ENCODE measurements around the gene PKNOX2. TPM values are rescaled to one million over a fixed set of nuclear protein-coding genes. Genes with fewer than 3 reads are reported as not detected.

The PKNOX2 gene
- total and polyA plus RNA-seq, 2 of the 4 experiments (the other 2 are of a cell fraction): 0.72 to 2.3 TPM

- 87% methylated on average over 7 of the region's 8 CpGs; no CpG with 5 or more reads in 1 of the 2 experiments for WGBS, 2 experiments (ENCODE audit: extremely low coverage in 2 of 2, insufficient read length in 1 of 2)
- Histone ChIP-seq H3K23ac (ENCODE audit: low read depth, low read length) (no peak overlapping the region), H3K9ac (ENCODE audit: low read depth, low read length) (no peak overlapping the region), H3K4me3 (ENCODE audit: insufficient read depth, low read depth, low read length) (no peak overlapping the region), H3K4me1 (ENCODE audit: control insufficient read depth, insufficient read depth, low read length) (no peaks in the 10 kb centered on the region), H3K4ac (ENCODE audit: low read depth, low read length) (no peak overlapping the region), H2AK5ac (ENCODE audit: low read depth, low read length) (no peak overlapping the region), H3K4me2 (ENCODE audit: low read depth, low read length) (no peak overlapping the region), H4K91ac (ENCODE audit: insufficient read depth, low read depth, low read length) (no peak overlapping the region), H2BK5ac (ENCODE audit: low read depth, low read length, poor library complexity, severe bottlenecking) (no peak overlapping the region), H2BK20ac (ENCODE audit: low read depth, low read length) (no peak overlapping the region), H2AK9ac (replicated peaks; ENCODE audit: low read depth, low read length, poor library complexity) (no peak overlapping the region), H4K20me1 (ENCODE audit: insufficient read depth, low read length) (no peaks in the 10 kb centered on the region), H2BK15ac (ENCODE audit: low read depth, low read length) (no peak overlapping the region), H3K27ac (ENCODE audit: insufficient read depth, low read length) (no peak overlapping the region), H3K9me3 (ENCODE audit: control insufficient read depth, insufficient read depth, low read length) (no peaks in the 10 kb centered on the region), H4K8ac (ENCODE audit: low read depth in 2 of 2, low read length in 2 of 2) (no peak overlapping the region), H3K14ac (replicated peaks; ENCODE audit: low read depth, low read length) (no peak overlapping the region), H3K27me3 (ENCODE audit: control insufficient read depth, insufficient read depth, low read length) (peaks cover 5% of the 10 kb centered on the region), H3K79me1 (ENCODE audit: low read depth in 1 of 2, low read length in 2 of 2) (no peaks in the 10 kb centered on the region), H4K5ac (ENCODE audit: low read depth, low read length) (no peak overlapping the region), H3K18ac (ENCODE audit: low read depth, low read length) (no peak overlapping the region), H3K56ac (ENCODE audit: extremely low read depth, insufficient read depth, low read length) (no peak overlapping the region), H3K36me3 (ENCODE audit: control insufficient read depth, insufficient read depth, low read length) (no peaks in the 10 kb centered on the region), H2BK120ac (ENCODE audit: low read depth, low read length) (no peak overlapping the region), H3K9me1 (ENCODE audit: insufficient read depth, low read length) (no peaks in the 10 kb centered on the region; the same call in 1 of the 2 replicates), H2AFZ (replicated peaks; ENCODE audit: low read length, poor library complexity) (no peak overlapping the region)
- ChIA-PET CTCF (no interaction called here), POLR2A (ENCODE audit: unreplicated experiment) (no interaction called here)
- in situ Hi-C loops (cut with MboI; ENCODE audit: low sequenced_read_pairs): no loop called here
- DNase-seq (no peak), ATAC-seq (ENCODE audit: low read depth) (no peak)
- intact Hi-C loops (cut with micrococcal nuclease): no loop called here
- dilution Hi-C loops (cut with HindIII; ENCODE audit: low sequenced_read_pairs, unreplicated experiment): no loop called here
- no peak for TF ChIP-seq MAZ (IDR thresholded peaks at IDR 0.05; ENCODE audit: borderline replicate concordance, low read depth, low read length)
- TF ChIP-seq CHD1 (IDR thresholded peaks at IDR 0.05; ENCODE audit: low read depth, low read length): no peak
- no peak for TF ChIP-seq CEBPB (IDR thresholded peaks at IDR 0.05; ENCODE audit: low read depth, low read length)
- no peak for TF ChIP-seq CTCF (conservative IDR thresholded peaks at IDR 0.05; ENCODE audit: low read depth, low read length)
- TF ChIP-seq USF2 (IDR thresholded peaks at IDR 0.05; ENCODE audit: low read depth, low read length): no peak
- no peak for TF ChIP-seq MAFK (IDR thresholded peaks at IDR 0.05; ENCODE audit: low read depth, low read length)
- no peak for TF ChIP-seq MXI1 (IDR thresholded peaks at IDR 0.05; ENCODE audit: borderline replicate concordance, low read depth, low read length)
- no peak for TF ChIP-seq BHLHE40 (IDR thresholded peaks at IDR 0.05; ENCODE audit: low read depth, low read length)
- TF ChIP-seq FOS (IDR thresholded peaks at IDR 0.05; ENCODE audit: low read depth, low read length): no peak
- TF ChIP-seq ELK1 (IDR thresholded peaks at IDR 0.05; ENCODE audit: borderline replicate concordance, low read depth, low read length): no peak
- TF ChIP-seq RAD21 (IDR thresholded peaks at IDR 0.05; ENCODE audit: low read length): no peak
- no peak for TF ChIP-seq SMC3 (IDR thresholded peaks at IDR 0.05; ENCODE audit: low read depth, low read length)
- BruUV-seq (replicated peaks): no TSS peak
Measured at GRCh38 chr11:125332821-125333220, 168.3 kb downstream of the PKNOX2 start.

Measured in IMR-90 (cell line).